Measurements from ENCODE around the gene BHMT2. TPM values are rescaled to one million over a fixed set of nuclear protein-coding genes. Genes with fewer than 3 reads are reported as not detected.

Gene BHMT2
- total RNA-seq, 6 experiments from 2014 or later, result 0.85 to 1.6 (median 1.1) TPM; not detected in 2

GRCh38 chr5:79135790-79136553, 66.4 kb downstream of the BHMT2 start:
- Mint-ChIP-seq H3K36me3 (ENCODE audit: low read depth) (no peaks in the 10 kb centered on the region), H3K27ac (no peak overlapping the region), H3K27me3 (ENCODE audit: insufficient read depth) (peaks cover 8% of the 10 kb centered on the region), H3K4me3 (no peak overlapping the region), H3K4me1 (ENCODE audit: low read depth) (peaks cover 17% of the 10 kb centered on the region), H3K9me3 (peaks cover 5% of the 10 kb centered on the region; the same call in 1 of the 2 replicates)
- DNase-seq, result no peak
- TF ChIP-seq CTCF (IDR thresholded peaks at IDR 0.05), result no peak

- Mint-ChIP-seq H3K27me3 (ENCODE audit: insufficient read depth) (peaks cover 8% of the 10 kb centered on the region), H3K4me3 (no peak overlapping the region), H3K36me3 (ENCODE audit: low read depth) (no peaks in the 10 kb centered on the region), H3K27ac (no peak overlapping the region), H3K4me1 (ENCODE audit: low read depth) (peaks cover 17% of the 10 kb centered on the region), H3K9me3 (peaks cover 6% of the 10 kb centered on the region; the same call in 1 of the 2 replicates)
- DNase-seq, result no peak
- TF ChIP-seq CTCF (IDR thresholded peaks at IDR 0.05), result no peak
Measured at GRCh38 chr5:79136618-79137017, 67.1 kb downstream of the BHMT2 start.

Other genes with a start within 250 kb of the BHMT2 start
- gene ARSB, start 84.5 kb upstream of the BHMT2 start, total RNA-seq (2021; fragmentation: NEBNext Ultra II Directional; extraction: Animal tissue kit (Norgen Biotek cat#: 25700)), result 10 to 100 TPM; 24.4 to 32.7 (median 27.8) TPM
- under 1 TPM in 5 of 6 experiments, not detected in 1; 0.18 to 0.58 (median 0.52) TPM for gene DMGDH, start 93 bp upstream of the BHMT2 start, total RNA-seq (2021; fragmentation: NEBNext Ultra II Directional; extraction: Animal tissue kit (Norgen Biotek cat#: 25700))
- not detected for gene BHMT, start 42.0 kb downstream of the BHMT2 start, total RNA-seq (2021; fragmentation: NEBNext Ultra II Directional; extraction: Animal tissue kit (Norgen Biotek cat#: 25700))
- gene JMY, start 166.4 kb downstream of the BHMT2 start, total RNA-seq (2021; fragmentation: NEBNext Ultra II Directional; extraction: Animal tissue kit (Norgen Biotek cat#: 25700)), result 1 to 10 TPM; 5.0 to 9.7 (median 5.6) TPM

Measured in HFFc6 (cell line).